ENCODE results near the gene COL11A1.

Gene COL11A1

DNA sequence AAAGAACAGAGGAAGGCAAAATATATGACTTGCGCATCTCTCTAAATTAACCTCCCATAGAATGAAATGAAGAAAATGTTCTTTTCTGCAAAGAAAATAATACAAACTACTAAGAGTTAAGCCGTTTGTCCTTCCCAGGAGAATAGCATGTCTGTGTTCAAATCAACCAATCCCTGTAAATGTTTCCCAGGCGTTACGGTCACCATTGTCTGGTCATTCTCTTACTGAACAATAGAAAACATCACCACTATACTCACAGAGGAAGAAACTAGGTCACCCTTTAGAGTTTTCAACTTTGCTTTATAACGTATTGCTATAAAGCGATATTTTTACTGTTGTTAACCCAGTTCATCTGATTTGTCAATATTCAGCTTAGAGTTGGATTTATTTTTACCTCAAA is 34.1 kb downstream of the COL11A1 start:
- no peak for TF ChIP-seq ZNF366 (tag by site-specific recombination; conservative IDR thresholded peaks at IDR 0.05)
- TF ChIP-seq ZNF10 (tag by site-specific recombination; IDR thresholded peaks at IDR 0.05): no peak
- no peak for TF ChIP-seq ZNF292 (tag by site-specific recombination; IDR thresholded peaks at IDR 0.05; ENCODE audit: borderline replicate concordance, low read depth)
- ChIA-PET POLR2A (no interaction called here), CTCF (no interaction called here)
- no peak overlapping the region for H3K4me3 ChIP-seq (ENCODE audit: low read depth, low read length)
- H3K9me3 ChIP-seq (ENCODE audit: control insufficient read depth, insufficient read depth, low read depth, low read length): no peaks in the 10 kb centered on the region
- no peaks in the 10 kb centered on the region for H3K36me3 ChIP-seq (ENCODE audit: control insufficient read depth in 2 of 2, insufficient read depth in 1 of 2, low read length in 2 of 2)
- no peaks in the 10 kb centered on the region for H3K4me1 ChIP-seq (ENCODE audit: control insufficient read depth, insufficient read depth, low read length)
- no peak overlapping the region for H3K27ac ChIP-seq (ENCODE audit: extremely low read depth, low read depth, low read length)

DNA sequence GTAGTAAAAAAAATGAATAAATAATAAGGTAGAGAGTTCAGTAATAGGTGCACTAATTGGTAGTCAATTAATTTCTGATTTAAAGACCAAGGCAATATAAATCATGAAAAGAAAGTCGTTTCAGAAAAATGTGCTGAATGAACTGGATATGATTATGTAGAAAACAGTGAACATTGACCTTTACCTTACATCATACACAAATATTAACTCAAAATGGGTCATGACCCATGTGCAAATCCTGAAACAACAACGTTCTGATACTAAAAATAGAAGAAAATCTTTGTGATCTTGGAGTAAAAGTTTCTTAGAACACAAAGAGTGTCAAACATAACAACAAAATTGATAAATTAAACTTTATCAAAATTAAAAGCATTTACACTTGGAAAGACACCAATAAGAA is 39.1 kb downstream of the COL11A1 start:
- Histone ChIP-seq H3K27ac (ENCODE audit: extremely low read depth, low read depth, low read length) (no peak overlapping the region), H3K9me3 (ENCODE audit: control insufficient read depth, insufficient read depth, low read depth, low read length) (no peaks in the 10 kb centered on the region), H3K4me1 (ENCODE audit: control insufficient read depth, insufficient read depth, low read length) (no peaks in the 10 kb centered on the region), H3K36me3 (ENCODE audit: control insufficient read depth in 2 of 2, insufficient read depth in 1 of 2, low read length in 2 of 2) (no peaks in the 10 kb centered on the region), H3K4me3 (ENCODE audit: low read depth, low read length) (no peak overlapping the region)
- ChIA-PET POLR2A (no interaction called here), CTCF (no interaction called here)
- TF ChIP-seq ZNF426 (tag by site-specific recombination; IDR thresholded peaks at IDR 0.05): no peak
- TF ChIP-seq, protein P1, sequence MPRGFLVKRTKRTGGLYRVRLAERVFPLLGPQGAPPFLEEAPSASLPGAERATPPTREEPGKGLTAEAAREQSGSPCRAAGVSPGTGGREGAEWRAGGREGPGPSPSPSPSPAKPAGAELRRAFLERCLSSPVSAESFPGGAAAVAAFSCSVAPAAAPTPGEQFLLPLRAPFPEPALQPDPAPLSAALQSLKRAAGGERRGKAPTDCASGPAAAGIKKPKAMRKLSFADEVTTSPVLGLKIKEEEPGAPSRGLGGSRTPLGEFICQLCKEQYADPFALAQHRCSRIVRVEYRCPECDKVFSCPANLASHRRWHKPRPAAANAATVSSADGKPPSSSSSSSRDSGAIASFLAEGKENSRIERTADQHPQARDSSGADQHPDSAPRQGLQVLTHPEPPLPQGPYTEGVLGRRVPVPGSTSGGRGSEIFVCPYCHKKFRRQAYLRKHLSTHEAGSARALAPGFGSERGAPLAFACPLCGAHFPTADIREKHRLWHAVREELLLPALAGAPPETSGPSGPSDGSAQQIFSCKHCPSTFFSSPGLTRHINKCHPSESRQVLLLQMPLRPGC (tag by site-specific recombination; IDR thresholded peaks at IDR 0.05): no peak

DNA sequence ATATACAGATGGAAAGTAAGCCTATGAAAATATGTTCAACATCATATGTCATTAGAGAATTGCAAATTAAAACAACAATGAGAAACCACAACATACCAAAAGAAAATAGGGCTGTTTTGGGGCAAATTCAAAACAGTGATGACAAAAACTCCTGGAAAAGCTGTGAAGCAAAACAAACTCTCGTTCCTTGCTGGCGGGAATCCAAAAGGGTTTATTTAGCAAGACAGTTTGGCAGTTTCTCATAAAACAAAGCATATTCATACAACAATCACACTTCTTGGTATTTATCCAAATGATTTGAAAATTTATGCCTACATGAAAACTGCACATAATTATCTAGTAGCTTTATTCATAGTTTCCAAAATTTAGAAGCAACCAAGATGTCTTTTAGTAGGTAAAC is 44.4 kb downstream of the COL11A1 start:
- Histone ChIP-seq H3K36me3 (ENCODE audit: control insufficient read depth in 2 of 2, insufficient read depth in 1 of 2, low read length in 2 of 2) (no peaks in the 10 kb centered on the region), H3K9me3 (ENCODE audit: control insufficient read depth, insufficient read depth, low read depth, low read length) (no peaks in the 10 kb centered on the region), H3K4me1 (ENCODE audit: control insufficient read depth, insufficient read depth, low read length) (no peaks in the 10 kb centered on the region), H3K4me3 (ENCODE audit: low read depth, low read length) (no peak overlapping the region), H3K27ac (ENCODE audit: extremely low read depth, low read depth, low read length) (no peak overlapping the region)
- TF ChIP-seq, protein P2, sequence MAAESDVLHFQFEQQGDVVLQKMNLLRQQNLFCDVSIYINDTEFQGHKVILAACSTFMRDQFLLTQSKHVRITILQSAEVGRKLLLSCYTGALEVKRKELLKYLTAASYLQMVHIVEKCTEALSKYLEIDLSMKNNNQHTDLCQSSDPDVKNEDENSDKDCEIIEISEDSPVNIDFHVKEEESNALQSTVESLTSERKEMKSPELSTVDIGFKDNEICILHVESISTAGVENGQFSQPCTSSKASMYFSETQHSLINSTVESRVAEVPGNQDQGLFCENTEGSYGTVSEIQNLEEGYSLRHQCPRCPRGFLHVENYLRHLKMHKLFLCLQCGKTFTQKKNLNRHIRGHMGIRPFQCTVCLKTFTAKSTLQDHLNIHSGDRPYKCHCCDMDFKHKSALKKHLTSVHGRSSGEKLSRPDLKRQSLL (tag by site-specific recombination; IDR thresholded peaks at IDR 0.05): no peak
- TF ChIP-seq SP7 (tag by site-specific recombination; IDR thresholded peaks at IDR 0.05) (no peak), TRIM28 (IDR thresholded peaks at IDR 0.05; ENCODE audit: borderline replicate concordance, low read length) (no peak), ZFP3 (tag by site-specific recombination; IDR thresholded peaks at IDR 0.05; ENCODE audit: low read depth) (no peak), ZNF114 (tag by site-specific recombination; IDR thresholded peaks at IDR 0.05) (no peak), ZNF19 (tag by site-specific recombination; IDR thresholded peaks at IDR 0.05; ENCODE audit: low read depth) (no peak), ZNF660 (tag by site-specific recombination; IDR thresholded peaks at IDR 0.05) (no peak), ZNF10 (tag by site-specific recombination; IDR thresholded peaks at IDR 0.05) (no peak), ZNF132 (tag by site-specific recombination; IDR thresholded peaks at IDR 0.05; ENCODE audit: borderline replicate concordance) (no peak), IKZF3 (tag by site-specific recombination; IDR thresholded peaks at IDR 0.05) (no peak), RBAK (tag by site-specific recombination; IDR thresholded peaks at IDR 0.05) (no peak), ZNF548 (tag by site-specific recombination; IDR thresholded peaks at IDR 0.05) (no peak)
- TF ChIP-seq, protein P3, sequence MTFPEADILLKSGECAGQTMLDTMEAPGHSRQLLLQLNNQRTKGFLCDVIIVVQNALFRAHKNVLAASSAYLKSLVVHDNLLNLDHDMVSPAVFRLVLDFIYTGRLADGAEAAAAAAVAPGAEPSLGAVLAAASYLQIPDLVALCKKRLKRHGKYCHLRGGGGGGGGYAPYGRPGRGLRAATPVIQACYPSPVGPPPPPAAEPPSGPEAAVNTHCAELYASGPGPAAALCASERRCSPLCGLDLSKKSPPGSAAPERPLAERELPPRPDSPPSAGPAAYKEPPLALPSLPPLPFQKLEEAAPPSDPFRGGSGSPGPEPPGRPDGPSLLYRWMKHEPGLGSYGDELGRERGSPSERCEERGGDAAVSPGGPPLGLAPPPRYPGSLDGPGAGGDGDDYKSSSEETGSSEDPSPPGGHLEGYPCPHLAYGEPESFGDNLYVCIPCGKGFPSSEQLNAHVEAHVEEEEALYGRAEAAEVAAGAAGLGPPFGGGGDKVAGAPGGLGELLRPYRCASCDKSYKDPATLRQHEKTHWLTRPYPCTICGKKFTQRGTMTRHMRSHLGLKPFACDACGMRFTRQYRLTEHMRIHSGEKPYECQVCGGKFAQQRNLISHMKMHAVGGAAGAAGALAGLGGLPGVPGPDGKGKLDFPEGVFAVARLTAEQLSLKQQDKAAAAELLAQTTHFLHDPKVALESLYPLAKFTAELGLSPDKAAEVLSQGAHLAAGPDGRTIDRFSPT (tag by site-specific recombination; IDR thresholded peaks at IDR 0.05): no peak
- TF ChIP-seq, protein P4, sequence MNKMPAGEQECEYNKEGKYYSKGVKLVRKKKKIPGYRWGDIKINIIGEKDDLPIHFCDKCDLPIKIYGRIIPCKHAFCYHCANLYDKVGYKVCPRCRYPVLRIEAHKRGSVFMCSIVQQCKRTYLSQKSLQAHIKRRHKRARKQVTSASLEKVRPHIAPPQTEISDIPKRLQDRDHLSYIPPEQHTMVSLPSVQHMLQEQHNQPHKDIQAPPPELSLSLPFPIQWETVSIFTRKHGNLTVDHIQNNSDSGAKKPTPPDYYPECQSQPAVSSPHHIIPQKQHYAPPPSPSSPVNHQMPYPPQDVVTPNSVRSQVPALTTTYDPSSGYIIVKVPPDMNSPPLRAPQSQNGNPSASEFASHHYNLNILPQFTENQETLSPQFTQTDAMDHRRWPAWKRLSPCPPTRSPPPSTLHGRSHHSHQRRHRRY (tag by site-specific recombination; IDR thresholded peaks at IDR 0.05): no peak
- POLR2A ChIA-PET: no interaction called here
- CTCF ChIA-PET: no interaction called here
